OCI-LY1 (cell line): Measurements from ENCODE around the gene TRNP1.

ENCODE experiments used
- H2AFZ ChIP-seq: fragments of 200-600 bp; sonication (generic), shearing (Covaris generic); 2 replicates; pipeline ENCODE4 v1.6.0; 2014; ENCODE audit warnings: antibody characterized with exemption, mild to moderate bottlenecking, low read length
- H3F3A ChIP-seq: fragments of 200-600 bp; sonication (generic), shearing (Covaris generic); 2 replicates; pipeline ENCODE4 v1.6.0; 2014; ENCODE audit warnings: mild to moderate bottlenecking, antibody characterized with exemption, low read length, moderate library complexity; ENCODE audit not compliant: insufficient read depth
- H3K27ac ChIP-seq: fragments of 200-600 bp; sonication (generic); 2 replicates; pipeline ENCODE4 v1.5.1; 2014; ENCODE audit warnings: low read length, mixed run types, mild to moderate bottlenecking, low read depth; ENCODE audit not compliant: poor library complexity, severe bottlenecking
- H3K27me3 ChIP-seq: fragments of 200-600 bp; sonication (generic); 2 replicates; pipeline ENCODE4 v1.6.0; 2014; ENCODE audit warnings: antibody characterized with exemption, mild to moderate bottlenecking, low read length, moderate library complexity; ENCODE audit not compliant: insufficient read depth
- H3K36me3 ChIP-seq: fragments of 200-600 bp; sonication (generic); 2 replicates; pipeline ENCODE4 v1.6.1; 2014; ENCODE audit warnings: mild to moderate bottlenecking, antibody characterized with exemption, low read length, moderate library complexity, mixed read lengths; ENCODE audit not compliant: insufficient read depth
- H3K4me1 ChIP-seq: fragments of 200-600 bp; sonication (generic); 2 replicates; pipeline ENCODE4 v1.5.1; 2014; ENCODE audit warnings: mild to moderate bottlenecking, low read length, moderate library complexity; ENCODE audit not compliant: insufficient read depth, severe bottlenecking
- H3K4me2 ChIP-seq: fragments of 200-600 bp; sonication (generic), shearing (Covaris generic); 2 replicates; pipeline ENCODE4 v1.6.1; 2014; ENCODE audit warnings: low read length
- H3K4me3 ChIP-seq: fragments of 200-600 bp; sonication (generic); 2 replicates; pipeline ENCODE4 v1.5.1; 2014; ENCODE audit warnings: low read length, low read depth, mild to moderate bottlenecking, mixed read lengths; ENCODE audit not compliant: poor library complexity, severe bottlenecking
- H3K79me2 ChIP-seq: fragments of 200-600 bp; shearing (Covaris generic); 2 replicates; pipeline ENCODE4 v1.6.1; 2016; ENCODE audit warnings: mixed run types, low read length, mixed read lengths; ENCODE audit not compliant: insufficient read depth
- H3K9ac ChIP-seq: fragments of 200-600 bp; sonication (generic), shearing (Covaris generic); 2 replicates; pipeline ENCODE4 v1.6.1; 2014; ENCODE audit warnings: mild to moderate bottlenecking, low read length, mixed read lengths
- H3K9me2 ChIP-seq: fragments of 200-600 bp; sonication (generic), shearing (Covaris generic); 2 replicates; pipeline ENCODE4 v1.6.1; 2014; ENCODE audit warnings: low read depth, mild to moderate bottlenecking, low read length, mixed read lengths
- H3K9me3 ChIP-seq: fragments of 200-600 bp; shearing (Covaris generic); 2 replicates; pipeline ENCODE4 v1.6.1; 2014; ENCODE audit warnings: low read length, mixed read lengths
- H4K20me1 ChIP-seq: fragments of 200-600 bp; sonication (generic), shearing (Covaris generic); 2 replicates; pipeline ENCODE4 v1.6.0; 2016; ENCODE audit warnings: mild to moderate bottlenecking, low read length; ENCODE audit not compliant: insufficient read depth
- EZH2 ChIP-seq: fragments of 200-600 bp; sonication (generic), shearing (Covaris generic); IDR thresholded peaks from 2 replicates; pipeline ENCODE4 v1.8.0; 2017; ENCODE audit warnings: borderline replicate concordance, mixed run types, mild to moderate bottlenecking, antibody characterized with exemption, low read length, moderate library complexity, mixed read lengths
- TF ChIP-seq, protein P1 (sequence below): fragments of 200-600 bp; sonication (generic), shearing (Covaris generic); IDR thresholded peaks from 2 replicates; pipeline ENCODE4 v1.5.1; 2017; ENCODE audit warnings: mild to moderate bottlenecking, antibody characterized with exemption, low read length, moderate library complexity, mixed read lengths

Gene TRNP1

DNA sequence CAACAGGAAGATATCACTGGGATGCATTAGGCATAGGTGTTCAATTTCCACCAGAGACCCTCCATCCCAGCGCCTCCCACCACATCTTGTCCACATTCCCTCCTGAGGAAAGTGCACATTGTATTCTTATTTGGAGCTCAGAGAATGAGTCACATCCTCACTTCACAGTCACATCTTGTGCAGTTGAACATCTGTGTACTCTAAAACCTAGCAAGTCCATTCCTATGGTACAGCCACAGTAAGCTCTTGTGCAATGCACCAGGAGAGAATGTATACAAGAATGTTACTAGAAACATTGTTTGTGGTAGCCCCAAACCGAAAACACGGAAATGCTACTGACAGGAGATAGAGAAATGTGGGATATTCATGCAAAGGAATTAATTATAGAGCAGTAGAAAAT lies 31.7 kb upstream of the TRNP1 start:
- Histone ChIP-seq H3K36me3 (no peaks in the 10 kb centered on the region), H3K27ac (no peak overlapping the region), H4K20me1 (no peaks in the 10 kb centered on the region), H3K9me3 (no peaks in the 10 kb centered on the region), H3K4me3 (no peak overlapping the region), H3K4me1 (peaks cover 12% of the 10 kb centered on the region), H2AFZ (no peak overlapping the region), H3K9me2 (no peaks in the 10 kb centered on the region), H3K4me2 (no peak overlapping the region), H3K9ac (no peak overlapping the region), H3K27me3 (peaks cover 6% of the 10 kb centered on the region; the same call in 1 of the 2 replicates), H3F3A (no peaks in the 10 kb centered on the region), H3K79me2 (no peaks in the 10 kb centered on the region)
- TF ChIP-seq EZH2: no peak

DNA sequence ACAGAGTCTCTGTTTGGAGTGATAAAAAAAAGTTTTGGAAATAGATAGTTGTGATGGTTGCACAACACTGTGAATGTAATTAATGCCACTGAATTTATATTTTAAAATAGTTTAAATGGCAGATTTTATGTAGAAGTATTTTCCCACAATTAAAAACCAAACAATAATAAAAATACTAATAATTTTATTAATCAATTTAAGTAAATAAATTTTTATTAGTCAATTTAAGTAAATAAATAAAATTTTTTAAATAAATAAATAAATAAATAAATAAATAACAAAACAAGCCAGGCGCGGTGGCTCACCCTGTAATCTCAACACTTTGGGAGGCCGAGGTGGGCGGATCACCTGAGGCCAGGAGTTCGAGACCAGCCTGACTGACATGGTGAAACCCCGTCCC lies 28.3 kb upstream of the TRNP1 start:
- Histone ChIP-seq H3K9me3 (no peaks in the 10 kb centered on the region), H3K9me2 (no peaks in the 10 kb centered on the region), H3K4me1 (peaks cover under 1% of the 10 kb centered on the region), H4K20me1 (no peaks in the 10 kb centered on the region), H3K36me3 (no peaks in the 10 kb centered on the region), H3K27me3 (no peaks in the 10 kb centered on the region; the same call in 1 of the 2 replicates), H3F3A (no peaks in the 10 kb centered on the region), H3K79me2 (no peaks in the 10 kb centered on the region), H3K9ac (no peak overlapping the region), H3K4me3 (no peak overlapping the region), H3K4me2 (no peak overlapping the region), H2AFZ (no peak overlapping the region), H3K27ac (no peak overlapping the region)
- no peak for TF ChIP-seq EZH2
- TF ChIP-seq, protein P1, sequence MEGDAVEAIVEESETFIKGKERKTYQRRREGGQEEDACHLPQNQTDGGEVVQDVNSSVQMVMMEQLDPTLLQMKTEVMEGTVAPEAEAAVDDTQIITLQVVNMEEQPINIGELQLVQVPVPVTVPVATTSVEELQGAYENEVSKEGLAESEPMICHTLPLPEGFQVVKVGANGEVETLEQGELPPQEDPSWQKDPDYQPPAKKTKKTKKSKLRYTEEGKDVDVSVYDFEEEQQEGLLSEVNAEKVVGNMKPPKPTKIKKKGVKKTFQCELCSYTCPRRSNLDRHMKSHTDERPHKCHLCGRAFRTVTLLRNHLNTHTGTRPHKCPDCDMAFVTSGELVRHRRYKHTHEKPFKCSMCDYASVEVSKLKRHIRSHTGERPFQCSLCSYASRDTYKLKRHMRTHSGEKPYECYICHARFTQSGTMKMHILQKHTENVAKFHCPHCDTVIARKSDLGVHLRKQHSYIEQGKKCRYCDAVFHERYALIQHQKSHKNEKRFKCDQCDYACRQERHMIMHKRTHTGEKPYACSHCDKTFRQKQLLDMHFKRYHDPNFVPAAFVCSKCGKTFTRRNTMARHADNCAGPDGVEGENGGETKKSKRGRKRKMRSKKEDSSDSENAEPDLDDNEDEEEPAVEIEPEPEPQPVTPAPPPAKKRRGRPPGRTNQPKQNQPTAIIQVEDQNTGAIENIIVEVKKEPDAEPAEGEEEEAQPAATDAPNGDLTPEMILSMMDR: no peak

DNA sequence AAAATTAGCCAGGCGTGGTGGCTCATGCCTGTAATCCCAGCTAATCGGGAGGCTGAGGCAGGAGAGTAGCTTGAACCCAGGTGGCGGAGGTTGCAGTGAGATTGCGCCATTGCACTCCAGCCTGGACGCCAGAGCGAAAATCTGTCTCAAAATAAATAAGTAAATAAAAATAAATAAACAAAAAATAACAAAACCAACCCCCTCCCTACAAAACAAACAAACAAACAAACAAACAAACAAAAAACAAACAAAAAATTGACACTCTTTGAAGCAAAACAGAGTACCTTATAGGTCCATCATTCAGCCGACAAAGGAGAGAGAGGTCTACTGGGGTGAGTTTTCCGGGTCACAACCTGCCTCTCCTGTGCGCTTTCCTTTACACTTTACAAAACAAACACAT lies 27.9 kb upstream of the TRNP1 start:
- TF ChIP-seq, protein P1: no peak
- TF ChIP-seq EZH2: no peak
- Histone ChIP-seq H3K9me2 (no peaks in the 10 kb centered on the region), H3K4me1 (no peaks in the 10 kb centered on the region), H3K36me3 (no peaks in the 10 kb centered on the region), H4K20me1 (no peaks in the 10 kb centered on the region), H3K4me2 (no peak overlapping the region), H3K9ac (no peak overlapping the region), H3K9me3 (no peaks in the 10 kb centered on the region), H3K27me3 (no peaks in the 10 kb centered on the region; the same call in 1 of the 2 replicates), H3K27ac (no peak overlapping the region), H3K4me3 (no peak overlapping the region), H3F3A (no peaks in the 10 kb centered on the region), H2AFZ (no peak overlapping the region), H3K79me2 (no peaks in the 10 kb centered on the region)

DNA sequence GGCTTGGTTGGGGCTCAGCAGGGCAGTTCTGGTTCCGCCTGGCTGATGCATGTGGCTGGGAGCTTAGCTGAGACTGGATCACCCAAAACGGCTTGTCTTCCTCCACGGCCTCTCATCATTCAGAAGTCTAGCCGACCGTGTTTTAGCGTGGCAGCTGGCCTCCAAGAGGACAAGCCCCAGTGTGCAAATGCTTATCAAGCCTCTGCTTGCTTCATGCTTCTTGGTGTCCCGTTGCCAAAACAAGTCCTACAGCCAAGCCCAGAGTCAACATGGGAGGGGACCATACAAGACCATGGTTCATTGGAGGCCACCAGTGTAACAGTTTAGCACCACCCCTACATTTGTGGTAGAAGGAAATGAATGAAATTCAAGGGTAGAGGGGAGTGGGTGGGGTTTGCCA lies 22.7 kb upstream of the TRNP1 start:
- Histone ChIP-seq H3K4me3 (no peak overlapping the region), H3K4me1 (no peaks in the 10 kb centered on the region), H3K36me3 (no peaks in the 10 kb centered on the region), H2AFZ (no peak overlapping the region), H3K9me2 (no peaks in the 10 kb centered on the region), H3F3A (no peaks in the 10 kb centered on the region), H3K27me3 (no peaks in the 10 kb centered on the region; the same call in 1 of the 2 replicates), H3K9me3 (no peaks in the 10 kb centered on the region), H3K9ac (no peak overlapping the region), H3K79me2 (no peaks in the 10 kb centered on the region), H3K4me2 (no peak overlapping the region), H4K20me1 (no peaks in the 10 kb centered on the region), H3K27ac (no peak overlapping the region)
- TF ChIP-seq EZH2: no peak
- TF ChIP-seq, protein P1: no peak
